ENCODE results near the gene ZSCAN10. TPM values are rescaled to one million over a fixed set of nuclear protein-coding genes. Genes with fewer than 3 reads are reported as not detected.
A peak's percentile ranks its signal among the peaks of the same experiment; 100 is the strongest.
"Not testable (repeated sequence)": the region's sequence is repeated elsewhere in the genome, so short reads cannot be mapped to it uniquely, and the experiment has no call there.

Gene ZSCAN10
- total RNA-seq, 3 donors from 2014 or later (not counting 1 experiment from before 2014, with no cell fraction given): 0.65 to 0.96 (median 0.77) TPM

- H3K4me1 Mint-ChIP-seq: peaks cover 30 to 58% of the 10 kb centered on the region in 2 donors
- peak overlapping the region; percentile 41 to 77 for H3K27ac Mint-ChIP-seq
- no peak for TF ChIP-seq CTCF (IDR thresholded peaks at IDR 0.05)
- no peaks in the 10 kb centered on the region for H3K27me3 Mint-ChIP-seq (ENCODE audit: low read depth in 2 of 2)
- Histone ChIP-seq H3K4me3 (ENCODE audit: low read length) (peak overlapping the region; percentile 93), H3K27ac (ENCODE audit: low read length) (no peak overlapping the region), H3K36me3 (ENCODE audit: control insufficient read depth, insufficient read depth, low read length) (peaks cover 15% of the 10 kb centered on the region), H3K27me3 (ENCODE audit: control insufficient read depth, insufficient read depth, low read length) (no peaks in the 10 kb centered on the region), H3K4me1 (ENCODE audit: control insufficient read depth, insufficient read depth, low read length) (peaks cover 67% of the 10 kb centered on the region), H3K9me3 (ENCODE audit: control insufficient read depth, insufficient read depth, low read length) (no peaks in the 10 kb centered on the region)
- H3K9me3 Mint-ChIP-seq: no peaks in the 10 kb centered on the region
- WGBS (ENCODE audit: insufficient coverage): 81% methylated on average over 22 of the region's 22 CpGs
- H3K4me3 Mint-ChIP-seq: peak overlapping the region; percentile 93
- intact Hi-C loops (cut with micrococcal nuclease): loop anchor here (5.0 kb wide), 1 partner anchor 40 kb away; the partner anchor contains the start of gene ZSCAN10
- no peak for ATAC-seq
- DNase-seq: no peak
- H3K36me3 Mint-ChIP-seq: no peaks in the 10 kb centered on the region
These were observed 41.6 kb downstream of the ZSCAN10 start for GRCh38 chr16:3057181-3058138.

GRCh38 chr16:3056336-3057180, 42.5 kb downstream of the ZSCAN10 start:
- Histone ChIP-seq H3K36me3 (ENCODE audit: control insufficient read depth, insufficient read depth, low read length) (peaks cover 15% of the 10 kb centered on the region), H3K4me3 (ENCODE audit: low read length) (no peak overlapping the region), H3K4me1 (ENCODE audit: control insufficient read depth, insufficient read depth, low read length) (peaks cover 71% of the 10 kb centered on the region), H3K9me3 (ENCODE audit: control insufficient read depth, insufficient read depth, low read length) (no peaks in the 10 kb centered on the region), H3K27me3 (ENCODE audit: control insufficient read depth, insufficient read depth, low read length) (no peaks in the 10 kb centered on the region), H3K27ac (ENCODE audit: low read length) (no peak overlapping the region)
- no peak for DNase-seq
- WGBS (ENCODE audit: insufficient coverage): 89% methylated on average over 19 of the region's 19 CpGs
- ATAC-seq: no peak
- H3K4me3 Mint-ChIP-seq: peak overlapping the region; percentile 93
- no peaks in the 10 kb centered on the region for H3K27me3 Mint-ChIP-seq (ENCODE audit: low read depth in 2 of 2)
- intact Hi-C loops (cut with micrococcal nuclease): loop anchor here (5.0 kb wide), 1 partner anchor 41 kb away; the partner anchor contains the start of gene ZSCAN10
- peaks cover 30 to 64% of the 10 kb centered on the region in 2 donors for H3K4me1 Mint-ChIP-seq
- H3K27ac Mint-ChIP-seq: peak overlapping the region; percentile 34 to 77
- no peak for TF ChIP-seq CTCF (IDR thresholded peaks at IDR 0.05)
- no peaks in the 10 kb centered on the region for H3K36me3 Mint-ChIP-seq
- H3K9me3 Mint-ChIP-seq: no peaks in the 10 kb centered on the region

GRCh38 chr16:3055734-3056115, 43.4 kb downstream of the ZSCAN10 start:
- not testable (repeated sequence) for H3K27me3 Mint-ChIP-seq (ENCODE audit: low read depth in 2 of 2); H3K9me3 Mint-ChIP-seq; H3K9me3 ChIP-seq (ENCODE audit: control insufficient read depth, insufficient read depth, low read length); DNase-seq; H3K4me3 ChIP-seq (ENCODE audit: low read length); H3K36me3 Mint-ChIP-seq; ATAC-seq; H3K27me3 ChIP-seq (ENCODE audit: control insufficient read depth, insufficient read depth, low read length)
- WGBS (ENCODE audit: insufficient coverage): 89% methylated on average over 9 of the region's 9 CpGs
- H3K4me3 Mint-ChIP-seq: peak overlapping the region; percentile 83
- Histone ChIP-seq H3K36me3 (ENCODE audit: control insufficient read depth, insufficient read depth, low read length) (peaks cover 15% of the 10 kb centered on the region), H3K4me1 (ENCODE audit: control insufficient read depth, insufficient read depth, low read length) (peaks cover 77% of the 10 kb centered on the region), H3K27ac (ENCODE audit: low read length) (peak overlapping the region; percentile 30)
- peaks cover 38 to 64% of the 10 kb centered on the region in 2 donors for H3K4me1 Mint-ChIP-seq
- peak overlapping the region; percentile 84 to 89 for H3K27ac Mint-ChIP-seq
- intact Hi-C loops (cut with micrococcal nuclease): loop anchor here (5.0 kb wide), 1 partner anchor 42 kb away; the partner anchor contains the start of gene ZSCAN10

All from natural killer cell (primary cell).